Breast epithelium (tissue), 4 donors: Measurements from ENCODE around the gene ATF1. TPM values are rescaled to one million over a fixed set of nuclear protein-coding genes. Genes with fewer than 3 reads are reported as not detected.
A peak's percentile ranks its signal among the peaks of the same experiment; 100 is the strongest.
"Not testable (repeated sequence)": the region's sequence is repeated elsewhere in the genome, so short reads cannot be mapped to it uniquely, and the experiment has no call there.

Source experiments
- DNase-seq, 2 donors: peaks; one replicate each; pipeline ENCODE4 v3.0.0-alpha.2; 2019; ENCODE audit warnings: low spot score in 2 of 2
- H3K27ac ChIP-seq, 2 donors: fragments of 200-600 bp; sonication (generic) in 1 of 2; one replicate each; pipeline ENCODE4 v1.5.1; 2016 to 2019; ENCODE audit warnings: mild to moderate bottlenecking in 1 of 2
- H3K27me3 ChIP-seq, 2 donors: fragments of 200-600 bp; sonication (generic) in 1 of 2; one replicate each; pipeline versions ENCODE4 v1.5.1 to v1.6.0; 2017 to 2019; ENCODE audit warnings: control low read depth in 1 of 2, mild to moderate bottlenecking in 1 of 2
- H3K36me3 ChIP-seq: fragments of 200-600 bp; one replicate; pipeline ENCODE4 v1.5.1; 2019
- H3K4me1 ChIP-seq, 2 donors: fragments of 200-600 bp; sonication (generic); one replicate each; pipeline ENCODE4 v1.5.1; 2016 to 2019; ENCODE audit warnings: control low read depth in 1 of 2
- H3K4me3 ChIP-seq, 3 donors: fragments of 200-600 bp; sonication (generic); 1 replicate in 2 of 3; 2 replicates in 1 of 3; pipeline ENCODE4 v1.5.1; 2016 to 2019; ENCODE audit warnings: mild to moderate bottlenecking in 3 of 3, moderate library complexity in 2 of 3
- H3K9me3 ChIP-seq, 2 donors: fragments of 200-600 bp; sonication (generic) in 1 of 2; one replicate each; pipeline ENCODE4 v1.5.1; 2016 to 2019; ENCODE audit warnings: control low read depth in 1 of 2
- POLR2A ChIP-seq: fragments of 450-650 bp; IDR thresholded peaks from one replicate; pipeline ENCODE4 v1.6.1; 2016; ENCODE audit warnings: antibody characterized with exemption, mild to moderate bottlenecking, moderate library complexity
- POLR2AphosphoS5 ChIP-seq, 3 donors: sonication (generic); formaldehyde crosslinking; IDR thresholded peaks; one replicate each; pipeline ENCODE4 v1.6.1; 2017; ENCODE audit warnings: antibody characterized with exemption in 3 of 3
- intact Hi-C: fragments of 100-400 bp; cut with DNase I; formaldehyde crosslinking; loops from one replicate; pipeline ENCODE4 v1.15.1; 2023; ENCODE audit warnings: low total_unique reads
- total RNA-seq, 3 donors: library from RNA; depleted of rRNA; stranded (reverse); fragments of >200 nt; gene quantifications; one replicate each; pipeline ENCODE4 v1.1.0, GENCODE V29; 2016
- TF ChIP-seq, protein P1 (sequence below), 3 donors: fragments of 450-650 bp; IDR thresholded peaks; one replicate each; pipeline ENCODE4 v1.5.1; 2016 to 2017; ENCODE audit warnings: antibody characterized with exemption in 3 of 3, mild to moderate bottlenecking in 3 of 3, moderate library complexity in 3 of 3

ATF1 gene
- total RNA-seq, 3 donors from 2014 or later = 22.2 to 32.2 (median 27.2) TPM

DNA sequence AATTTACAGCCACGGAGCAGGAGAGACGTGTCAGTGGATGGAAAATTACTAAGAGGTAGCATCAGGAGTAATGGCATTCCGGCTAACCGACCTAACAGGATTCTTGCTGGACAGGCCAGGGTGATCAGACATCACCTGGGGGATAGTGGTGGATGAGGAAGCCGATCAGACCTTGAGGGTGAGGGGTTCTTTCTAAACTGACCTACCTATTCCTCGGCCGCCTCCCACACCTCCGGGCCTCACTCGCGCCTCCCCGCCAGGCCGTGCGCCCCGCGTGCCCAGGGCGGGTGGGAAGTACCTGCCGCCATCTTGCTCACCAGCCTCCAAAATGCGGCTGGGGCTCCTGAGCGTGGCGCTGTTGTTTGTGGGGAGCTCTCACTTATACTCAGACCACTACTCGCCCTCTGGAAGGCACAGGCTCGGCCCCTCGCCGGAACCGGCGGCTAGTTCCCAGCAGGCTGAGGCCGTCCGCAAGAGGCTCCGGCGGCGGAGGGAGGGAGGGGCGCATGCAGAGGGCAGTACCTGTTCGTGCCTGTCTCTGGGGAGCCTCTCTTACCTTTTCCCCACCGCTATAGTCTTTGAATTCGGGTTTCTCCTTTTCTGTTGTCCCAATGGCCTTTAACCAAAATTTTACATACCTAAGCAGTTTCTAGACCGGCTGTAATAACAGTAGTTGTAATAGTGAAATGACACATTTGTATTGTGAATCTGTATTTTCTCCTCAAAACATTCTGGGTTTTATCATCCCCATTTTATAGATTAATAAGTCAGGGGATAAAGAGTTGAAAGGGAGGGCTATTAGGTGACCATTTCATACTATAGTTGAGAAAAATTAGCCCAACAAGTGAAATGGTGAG is 79.0 kb downstream of the ATF1 start, which contains the start of gene TMPRSS12:
Gene TMPRSS12 (plus strand): TSS at position 290 of the 857 bp plus-strand sequence. CDS start 39 bp downstream, at position 329.
- peak; percentile 61 to 63 for DNase-seq
- H3K27ac ChIP-seq = peak within 1 kb of the TSS; percentile 88 to 89
- H3K4me3 ChIP-seq = peak within 1 kb of the TSS; percentile 12 to 61 (median 50)
- peaks cover 0 to 10% of the 10 kb centered on the region in 2 donors for H3K9me3 ChIP-seq
- no peaks in the 10 kb centered on the region for H3K36me3 ChIP-seq
- peak in 1 of 3 donors; percentile 23 for TF ChIP-seq POLR2AphosphoS5 (IDR thresholded peaks at IDR 0.05)
- TF ChIP-seq POLR2A = no peak
- TF ChIP-seq, protein P1, sequence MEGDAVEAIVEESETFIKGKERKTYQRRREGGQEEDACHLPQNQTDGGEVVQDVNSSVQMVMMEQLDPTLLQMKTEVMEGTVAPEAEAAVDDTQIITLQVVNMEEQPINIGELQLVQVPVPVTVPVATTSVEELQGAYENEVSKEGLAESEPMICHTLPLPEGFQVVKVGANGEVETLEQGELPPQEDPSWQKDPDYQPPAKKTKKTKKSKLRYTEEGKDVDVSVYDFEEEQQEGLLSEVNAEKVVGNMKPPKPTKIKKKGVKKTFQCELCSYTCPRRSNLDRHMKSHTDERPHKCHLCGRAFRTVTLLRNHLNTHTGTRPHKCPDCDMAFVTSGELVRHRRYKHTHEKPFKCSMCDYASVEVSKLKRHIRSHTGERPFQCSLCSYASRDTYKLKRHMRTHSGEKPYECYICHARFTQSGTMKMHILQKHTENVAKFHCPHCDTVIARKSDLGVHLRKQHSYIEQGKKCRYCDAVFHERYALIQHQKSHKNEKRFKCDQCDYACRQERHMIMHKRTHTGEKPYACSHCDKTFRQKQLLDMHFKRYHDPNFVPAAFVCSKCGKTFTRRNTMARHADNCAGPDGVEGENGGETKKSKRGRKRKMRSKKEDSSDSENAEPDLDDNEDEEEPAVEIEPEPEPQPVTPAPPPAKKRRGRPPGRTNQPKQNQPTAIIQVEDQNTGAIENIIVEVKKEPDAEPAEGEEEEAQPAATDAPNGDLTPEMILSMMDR (IDR thresholded peaks at IDR 0.05) = peak in 1 of 3 donors; percentile 23
- H3K27me3 ChIP-seq = no peaks in the 10 kb centered on the region
- H3K4me1 ChIP-seq = no peaks in the 10 kb centered on the region
- intact Hi-C loops = no loop called here

DNA sequence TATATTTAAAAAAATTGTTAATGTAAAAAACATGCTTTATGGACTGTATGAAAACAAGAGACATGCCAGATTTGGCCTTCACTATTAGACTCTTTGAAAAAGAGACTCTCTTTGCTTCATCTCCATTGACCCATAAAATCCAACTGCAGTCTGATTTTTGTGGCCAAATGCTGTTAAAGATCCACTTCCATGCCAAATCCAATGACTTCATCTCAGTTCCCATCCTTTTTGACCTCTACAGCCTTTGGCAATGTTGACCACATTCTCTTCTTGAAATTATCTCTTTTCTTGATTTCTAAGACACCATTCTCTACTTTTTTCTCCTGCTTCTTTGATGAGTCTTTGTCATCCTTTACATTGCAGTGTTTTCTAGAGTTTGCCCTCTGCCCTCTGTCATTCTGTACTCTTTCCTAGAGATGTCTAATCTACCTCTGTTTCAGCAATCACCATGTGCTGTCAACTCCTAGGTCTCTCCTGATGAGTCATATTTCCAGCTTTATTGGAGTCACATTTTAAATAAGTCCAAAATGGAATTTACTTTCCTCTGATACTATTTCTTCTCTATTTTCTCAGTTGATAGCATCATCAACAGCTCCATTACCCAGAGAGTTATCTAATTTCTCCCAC is 81.2 kb downstream of the ATF1 start:
- no peaks in the 10 kb centered on the region for H3K4me1 ChIP-seq
- no peak overlapping the region for H3K4me3 ChIP-seq
- H3K27me3 ChIP-seq = no peaks in the 10 kb centered on the region
- peaks cover 0 to 10% of the 10 kb centered on the region in 2 donors for H3K9me3 ChIP-seq
- TF ChIP-seq, protein P1 (IDR thresholded peaks at IDR 0.05) = no peak
- no peak for TF ChIP-seq POLR2AphosphoS5 (IDR thresholded peaks at IDR 0.05)
- TF ChIP-seq POLR2A = no peak
- H3K27ac ChIP-seq = no peak overlapping the region
- H3K36me3 ChIP-seq = no peaks in the 10 kb centered on the region
- intact Hi-C loops = no loop called here
- DNase-seq = no peak

DNA sequence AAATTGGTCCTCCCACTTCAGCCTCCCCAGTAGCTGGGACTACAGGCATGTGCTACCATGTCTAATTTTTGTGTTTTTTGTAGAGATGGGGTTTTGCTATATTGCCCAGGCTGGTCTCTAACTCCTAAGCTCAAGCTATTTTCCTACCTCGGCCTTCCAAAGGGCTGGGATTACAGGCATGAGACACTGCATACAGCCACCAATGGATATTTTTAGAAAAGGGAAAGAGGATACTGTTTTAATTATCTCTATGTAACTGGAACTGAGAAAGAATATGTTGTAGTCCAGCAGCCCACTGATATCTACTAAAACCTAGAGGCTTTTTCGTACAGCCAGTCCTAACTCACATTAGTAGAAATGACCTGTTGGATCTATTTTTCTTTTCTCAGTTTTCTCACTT is 85.1 kb downstream of the ATF1 start:
- Histone ChIP-seq H3K36me3 (no peaks in the 10 kb centered on the region), H3K27me3 (no peaks in the 10 kb centered on the region), H3K9me3 (no peaks in the 10 kb centered on the region), H3K4me3 (no peak overlapping the region), H3K27ac (no peak overlapping the region), H3K4me1 (no peaks in the 10 kb centered on the region)
- no peak for DNase-seq
- TF ChIP-seq POLR2A = no peak
- TF ChIP-seq, protein P1 (IDR thresholded peaks at IDR 0.05) = no peak
- TF ChIP-seq POLR2AphosphoS5 (IDR thresholded peaks at IDR 0.05) = no peak
- intact Hi-C loops = no loop called here

DNA sequence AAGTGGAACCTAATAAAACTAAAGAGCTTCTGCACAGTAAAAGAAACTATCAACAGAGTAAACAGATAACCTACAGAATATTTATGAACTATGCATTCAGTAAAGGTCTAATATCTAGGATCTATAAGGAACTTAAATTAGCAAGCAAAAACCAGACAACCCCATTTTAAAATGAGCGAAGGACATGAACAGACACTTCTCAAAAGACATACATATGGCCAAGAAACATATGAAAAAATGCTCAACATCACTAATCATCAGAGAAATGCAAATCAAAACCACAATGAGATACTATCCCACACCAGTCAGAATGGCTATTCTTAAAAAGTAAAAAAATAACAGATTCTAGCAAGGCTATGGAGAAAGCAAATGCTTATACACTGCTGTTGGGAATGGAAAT is 91.3 kb downstream of the ATF1 start:
- not testable (repeated sequence) for H3K9me3 ChIP-seq, H3K27me3 ChIP-seq, H3K4me1 ChIP-seq, H3K27ac ChIP-seq, DNase-seq, H3K36me3 ChIP-seq, H3K4me3 ChIP-seq
- intact Hi-C loops = loop anchor here (2.0 kb wide), 1 partner anchor 46 kb away; no protein-coding TSS in a partner anchor

DNA sequence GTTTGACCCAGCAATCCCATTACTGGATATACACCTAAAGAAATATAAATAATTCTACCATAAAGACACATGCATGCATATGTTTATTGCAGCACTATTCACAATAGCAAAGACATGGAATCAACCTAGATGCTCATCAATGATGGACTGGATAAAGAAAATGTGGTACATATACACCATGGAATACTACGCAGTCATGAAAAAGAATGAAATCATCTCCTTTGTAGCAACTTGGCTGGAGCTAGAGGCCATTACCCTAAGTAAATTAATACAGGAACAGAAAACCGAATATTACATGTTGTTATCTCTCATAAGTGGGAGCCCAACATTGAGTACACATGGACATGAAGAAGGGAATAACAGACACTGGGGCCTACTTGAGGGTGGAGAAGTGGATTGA is 91.8 kb downstream of the ATF1 start:
- H3K4me3 ChIP-seq, H3K27me3 ChIP-seq, H3K27ac ChIP-seq, H3K9me3 ChIP-seq, H3K36me3 ChIP-seq, DNase-seq, H3K4me1 ChIP-seq: not testable (repeated sequence)
- intact Hi-C loops = loop anchor here (2.0 kb wide), 1 partner anchor 45 kb away; no protein-coding TSS in a partner anchor
